GM12874 (cell line): ENCODE data around the gene PAPPA.

Source experiments
- TF ChIP-seq, protein P1 (sequence below): IDR thresholded peaks from 2 replicates; pipeline ENCODE4 v1.5.1; 2011; ENCODE audit warnings: low read depth, mild to moderate bottlenecking, control low read depth, low read length, moderate library complexity; ENCODE audit not compliant: insufficient read depth

Gene PAPPA, protein sequence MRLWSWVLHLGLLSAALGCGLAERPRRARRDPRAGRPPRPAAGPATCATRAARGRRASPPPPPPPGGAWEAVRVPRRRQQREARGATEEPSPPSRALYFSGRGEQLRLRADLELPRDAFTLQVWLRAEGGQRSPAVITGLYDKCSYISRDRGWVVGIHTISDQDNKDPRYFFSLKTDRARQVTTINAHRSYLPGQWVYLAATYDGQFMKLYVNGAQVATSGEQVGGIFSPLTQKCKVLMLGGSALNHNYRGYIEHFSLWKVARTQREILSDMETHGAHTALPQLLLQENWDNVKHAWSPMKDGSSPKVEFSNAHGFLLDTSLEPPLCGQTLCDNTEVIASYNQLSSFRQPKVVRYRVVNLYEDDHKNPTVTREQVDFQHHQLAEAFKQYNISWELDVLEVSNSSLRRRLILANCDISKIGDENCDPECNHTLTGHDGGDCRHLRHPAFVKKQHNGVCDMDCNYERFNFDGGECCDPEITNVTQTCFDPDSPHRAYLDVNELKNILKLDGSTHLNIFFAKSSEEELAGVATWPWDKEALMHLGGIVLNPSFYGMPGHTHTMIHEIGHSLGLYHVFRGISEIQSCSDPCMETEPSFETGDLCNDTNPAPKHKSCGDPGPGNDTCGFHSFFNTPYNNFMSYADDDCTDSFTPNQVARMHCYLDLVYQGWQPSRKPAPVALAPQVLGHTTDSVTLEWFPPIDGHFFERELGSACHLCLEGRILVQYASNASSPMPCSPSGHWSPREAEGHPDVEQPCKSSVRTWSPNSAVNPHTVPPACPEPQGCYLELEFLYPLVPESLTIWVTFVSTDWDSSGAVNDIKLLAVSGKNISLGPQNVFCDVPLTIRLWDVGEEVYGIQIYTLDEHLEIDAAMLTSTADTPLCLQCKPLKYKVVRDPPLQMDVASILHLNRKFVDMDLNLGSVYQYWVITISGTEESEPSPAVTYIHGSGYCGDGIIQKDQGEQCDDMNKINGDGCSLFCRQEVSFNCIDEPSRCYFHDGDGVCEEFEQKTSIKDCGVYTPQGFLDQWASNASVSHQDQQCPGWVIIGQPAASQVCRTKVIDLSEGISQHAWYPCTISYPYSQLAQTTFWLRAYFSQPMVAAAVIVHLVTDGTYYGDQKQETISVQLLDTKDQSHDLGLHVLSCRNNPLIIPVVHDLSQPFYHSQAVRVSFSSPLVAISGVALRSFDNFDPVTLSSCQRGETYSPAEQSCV (N-terminal part only)

DNA sequence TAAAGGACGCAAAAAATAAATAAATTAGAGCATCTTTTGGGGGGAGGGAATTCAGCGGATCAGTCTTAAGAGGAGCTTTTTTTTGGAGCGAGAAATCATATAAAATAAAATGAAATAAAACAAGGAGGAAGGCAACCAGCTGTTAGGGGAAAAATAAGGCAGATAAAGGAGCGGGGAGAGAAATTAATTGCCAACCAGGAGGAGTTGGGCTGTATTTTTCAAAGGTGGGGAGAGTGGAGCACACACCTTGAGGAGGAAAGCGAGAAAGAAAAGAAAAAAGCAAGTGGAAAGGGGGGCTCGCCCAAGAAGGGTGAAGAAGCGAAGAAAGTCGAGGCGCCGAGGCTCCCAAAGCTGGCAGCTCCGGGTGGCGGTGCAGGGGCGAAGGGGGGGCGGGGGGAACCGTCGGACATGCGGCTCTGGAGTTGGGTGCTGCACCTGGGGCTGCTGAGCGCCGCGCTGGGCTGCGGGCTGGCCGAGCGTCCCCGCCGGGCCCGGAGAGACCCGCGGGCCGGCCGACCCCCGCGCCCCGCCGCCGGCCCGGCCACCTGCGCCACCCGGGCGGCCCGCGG is at the start of gene PAPPA:
PAPPA (plus strand) TSS at position 27 of the 569 bp plus-strand sequence; CDS start at position 409, 382 bp downstream.
- TF ChIP-seq, protein P1, sequence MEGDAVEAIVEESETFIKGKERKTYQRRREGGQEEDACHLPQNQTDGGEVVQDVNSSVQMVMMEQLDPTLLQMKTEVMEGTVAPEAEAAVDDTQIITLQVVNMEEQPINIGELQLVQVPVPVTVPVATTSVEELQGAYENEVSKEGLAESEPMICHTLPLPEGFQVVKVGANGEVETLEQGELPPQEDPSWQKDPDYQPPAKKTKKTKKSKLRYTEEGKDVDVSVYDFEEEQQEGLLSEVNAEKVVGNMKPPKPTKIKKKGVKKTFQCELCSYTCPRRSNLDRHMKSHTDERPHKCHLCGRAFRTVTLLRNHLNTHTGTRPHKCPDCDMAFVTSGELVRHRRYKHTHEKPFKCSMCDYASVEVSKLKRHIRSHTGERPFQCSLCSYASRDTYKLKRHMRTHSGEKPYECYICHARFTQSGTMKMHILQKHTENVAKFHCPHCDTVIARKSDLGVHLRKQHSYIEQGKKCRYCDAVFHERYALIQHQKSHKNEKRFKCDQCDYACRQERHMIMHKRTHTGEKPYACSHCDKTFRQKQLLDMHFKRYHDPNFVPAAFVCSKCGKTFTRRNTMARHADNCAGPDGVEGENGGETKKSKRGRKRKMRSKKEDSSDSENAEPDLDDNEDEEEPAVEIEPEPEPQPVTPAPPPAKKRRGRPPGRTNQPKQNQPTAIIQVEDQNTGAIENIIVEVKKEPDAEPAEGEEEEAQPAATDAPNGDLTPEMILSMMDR = no peak

DNA sequence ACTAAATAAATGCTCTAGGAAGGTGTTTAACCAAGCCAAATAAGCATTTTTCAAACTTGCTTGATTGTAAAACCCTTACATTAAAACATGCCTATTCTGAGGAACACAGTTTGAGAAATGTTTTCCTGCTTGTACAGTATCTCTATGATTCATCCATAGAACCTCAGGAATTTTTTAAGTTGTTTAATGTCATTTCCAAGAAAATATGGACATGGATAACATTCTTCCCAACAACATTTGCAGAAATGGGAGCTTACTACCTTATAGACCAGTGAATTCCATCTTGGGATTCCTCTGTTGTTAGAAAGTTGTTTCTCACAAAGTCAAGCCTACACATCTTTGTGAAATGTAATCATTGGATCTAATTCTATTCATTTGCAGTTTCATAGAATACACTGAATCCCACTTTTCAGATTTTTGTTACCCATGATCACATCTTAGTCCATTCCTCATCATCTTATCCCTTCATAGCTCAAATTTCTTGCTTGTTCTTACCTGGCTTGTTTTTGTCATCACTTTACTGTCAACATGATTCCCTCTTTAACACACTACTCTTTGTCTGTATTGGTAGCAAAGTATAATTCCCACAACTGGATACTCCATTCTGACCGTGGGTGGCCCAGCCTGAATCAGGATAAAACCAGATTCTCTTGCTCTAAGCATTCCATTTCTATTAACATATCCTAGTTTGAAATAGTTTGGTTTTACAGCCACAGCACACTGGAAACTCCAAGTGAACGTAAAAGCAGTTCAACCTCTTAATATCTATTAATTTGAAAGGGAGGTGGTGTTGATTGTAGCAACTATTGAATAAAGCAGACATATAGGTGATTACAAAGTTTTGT is 49.4 kb upstream of the PAPPA start:
- TF ChIP-seq, protein P1 = no peak

DNA sequence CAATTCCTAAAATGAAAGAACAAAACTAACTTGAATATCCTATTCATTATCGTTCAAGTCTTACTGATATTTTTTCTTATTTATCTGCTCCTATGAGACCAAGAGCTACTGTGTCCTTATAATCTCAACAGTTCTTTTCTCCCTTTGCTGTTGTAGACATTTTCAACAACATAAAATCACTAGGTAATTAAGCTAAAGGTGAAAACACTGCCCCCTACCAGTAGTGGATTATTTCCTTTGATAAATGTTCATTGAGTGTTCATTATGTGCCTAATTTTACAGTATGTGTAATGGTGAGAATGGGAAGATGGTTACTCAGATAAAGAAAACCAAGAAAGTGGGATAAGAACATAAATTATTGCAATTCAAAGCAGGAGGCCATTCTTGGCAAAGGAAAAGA is 41.4 kb upstream of the PAPPA start:
- TF ChIP-seq, protein P1 = no peak

DNA sequence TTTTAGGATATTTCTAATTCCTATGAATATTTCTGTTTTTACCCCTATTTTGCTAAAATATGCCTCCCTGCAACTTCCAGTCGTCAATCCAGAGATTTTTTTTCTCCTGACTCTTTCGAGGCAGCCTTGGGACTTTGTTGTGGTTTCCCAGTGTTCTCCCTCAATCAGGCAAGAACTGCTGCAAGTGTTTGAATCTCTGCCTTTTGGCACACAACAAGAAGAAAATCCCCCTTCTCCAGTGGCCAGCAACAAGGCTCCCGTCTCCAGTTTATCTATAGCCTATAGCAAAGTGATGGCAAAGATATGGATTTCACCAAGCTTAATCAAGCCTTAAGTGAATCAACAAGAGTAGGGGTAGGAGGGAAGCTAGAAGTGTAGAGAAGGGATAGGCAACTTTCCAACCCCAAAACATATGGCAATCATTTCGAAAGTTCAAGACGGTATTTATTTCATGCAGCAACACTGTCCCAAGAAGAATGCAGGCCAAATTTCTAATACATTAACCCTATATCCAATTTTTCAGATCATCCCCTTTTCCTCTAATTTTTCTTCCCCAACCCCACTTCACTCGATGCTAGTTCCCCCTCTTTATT is 37.7 kb upstream of the PAPPA start:
- TF ChIP-seq, protein P1 = no peak

DNA sequence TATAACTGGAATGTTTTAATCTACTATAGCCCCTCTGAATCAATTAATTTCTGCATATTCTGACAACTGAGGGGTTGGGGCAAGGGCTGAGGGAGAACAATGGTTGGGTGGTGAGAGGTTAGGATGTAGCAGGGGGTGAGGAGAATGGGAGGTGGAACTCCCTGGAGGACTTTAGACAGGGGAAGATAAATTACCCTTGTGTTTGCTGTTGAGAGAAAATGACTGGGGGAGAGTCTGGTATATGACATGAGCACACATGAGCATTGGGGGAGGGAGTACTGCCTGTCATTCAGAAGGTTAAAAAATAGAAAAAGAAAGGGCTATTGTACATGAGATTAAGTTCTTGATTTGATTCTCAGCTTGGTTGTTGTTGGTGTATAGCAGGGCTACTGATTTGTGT is 37.2 kb upstream of the PAPPA start:
- TF ChIP-seq, protein P1 = no peak

DNA sequence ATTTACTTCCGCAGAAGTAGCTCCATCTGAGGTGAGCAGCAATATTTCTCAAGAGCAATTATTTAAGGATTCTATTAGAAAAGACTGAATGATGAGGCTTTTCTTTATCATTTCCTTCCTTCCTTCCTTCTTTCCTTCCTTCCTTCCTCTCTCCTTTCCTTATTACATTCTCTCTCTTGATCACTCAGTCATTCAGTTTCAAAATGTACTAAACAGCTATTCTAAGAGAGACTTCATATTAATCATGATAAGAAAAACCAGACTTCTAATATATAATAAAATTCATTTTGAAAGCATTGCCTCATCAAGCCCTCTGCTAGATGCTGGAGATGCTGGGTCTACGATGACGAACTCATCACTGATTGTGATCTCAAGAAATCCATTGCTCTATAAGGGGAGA is 30.4 kb upstream of the PAPPA start:
- TF ChIP-seq, protein P1 = no peak
